NT2/D1 (cell line): Measurements from ENCODE around the gene PTPRK.

Experiments
- SUZ12 ChIP-seq: IDR thresholded peaks from 2 replicates; pipeline ENCODE4 v1.6.1; 2011; ENCODE audit not compliant: insufficient read length, insufficient read depth; ENCODE audit errors: extremely low read depth
- YY1 ChIP-seq: IDR thresholded peaks from 2 replicates; pipeline ENCODE4 v1.6.1; 2011; ENCODE audit not compliant: insufficient read length, insufficient read depth
- ZNF274 ChIP-seq: IDR thresholded peaks from 2 replicates; pipeline ENCODE4 v1.6.1; 2011; ENCODE audit warnings: mild to moderate bottlenecking, low read depth, low read length

- TF ChIP-seq SUZ12 (no peak), ZNF274 (no peak), YY1 (no peak)
Observed at GRCh38 chr6:128395596-128395995, 124.8 kb downstream of the PTPRK start.
